CD14-positive monocyte (primary cell): Measurements from ENCODE around the gene POP4. TPM values are rescaled to one million over a fixed set of nuclear protein-coding genes. Genes with fewer than 3 reads are reported as not detected.

ENCODE experiments used
- DNase-seq, 3 donors: peaks; one replicate each; pipeline ENCODE4 v3.0.0-alpha.2; 2011 to 2022
- H2AFZ ChIP-seq: 2 replicates; pipeline ENCODE4 v1.6.0; 2012; ENCODE audit warnings: mild to moderate bottlenecking, low read depth, low read length, inconsistent platforms; ENCODE audit not compliant: insufficient read depth, poor library complexity, severe bottlenecking
- H3K27ac ChIP-seq, 2 donors: 1 replicate in 1 of 2; 2 replicates in 1 of 2; pipeline ENCODE4 v1.5.1; 2012 to 2013; ENCODE audit warnings: low read length in 2 of 2, control low read depth in 1 of 2, inconsistent platforms in 1 of 2, low read depth in 1 of 2, mild to moderate bottlenecking in 1 of 2
- H3K27me3 ChIP-seq, 2 donors: one replicate each; pipeline versions ENCODE4 v1.6.0 to v1.6.1; 2011 to 2013; ENCODE audit warnings: low read length in 2 of 2; ENCODE audit not compliant: control insufficient read depth in 2 of 2, insufficient read depth in 2 of 2
- H3K36me3 ChIP-seq, 2 donors: replicated peaks in 1 of 2; 1 replicate in 1 of 2; 2 replicates in 1 of 2; pipeline versions ENCODE4 v1.5.1 to v1.6.1; 2012 to 2013; ENCODE audit warnings: low read length in 2 of 2, control low read depth in 1 of 2, inconsistent platforms in 1 of 2, mild to moderate bottlenecking in 1 of 2; ENCODE audit not compliant: insufficient read depth in 2 of 2, control insufficient read depth in 1 of 2
- H3K4me1 ChIP-seq, 2 donors: 1 replicate in 1 of 2; 2 replicates in 1 of 2; pipeline versions ENCODE4 v1.5.1 to v1.6.1; 2012 to 2013; ENCODE audit warnings: low read length in 2 of 2, control low read depth in 1 of 2, inconsistent platforms in 1 of 2, mild to moderate bottlenecking in 1 of 2, moderate library complexity in 1 of 2; ENCODE audit not compliant: insufficient read depth in 2 of 2, control insufficient read depth in 1 of 2
- H3K4me2 ChIP-seq: replicated peaks from 2 replicates; pipeline ENCODE3; 2012; ENCODE audit warnings: low read length, moderate library complexity, mild to moderate bottlenecking; ENCODE audit not compliant: poor library complexity, severe bottlenecking; ENCODE audit errors: extremely low read depth
- H3K4me3 ChIP-seq, 3 experiments: fragments of 200-600 bp in 1 of 3; sonication (generic) in 1 of 3; replicated peaks in 1 of 3; 1 replicate in 2 of 3; 2 replicates in 1 of 3; pipeline ENCODE4 v1.5.1; 2011 to 2013; ENCODE audit warnings: low read length in 3 of 3, mild to moderate bottlenecking in 3 of 3, control low read depth in 2 of 3, low read depth in 2 of 3, inconsistent platforms in 1 of 3, moderate library complexity in 1 of 3
- H3K79me2 ChIP-seq: 2 replicates; pipeline ENCODE4 v1.6.0; 2012; ENCODE audit warnings: mild to moderate bottlenecking, control low read depth, inconsistent platforms, low read length, moderate library complexity; ENCODE audit not compliant: insufficient read depth
- H3K9ac ChIP-seq: 2 replicates; pipeline ENCODE4 v1.6.0; 2017; ENCODE audit warnings: low read length, mild to moderate bottlenecking; ENCODE audit not compliant: insufficient read depth, poor library complexity, severe bottlenecking
- H3K9me3 ChIP-seq, 2 donors: replicated peaks in 1 of 2; 1 replicate in 1 of 2; 2 replicates in 1 of 2; pipeline versions ENCODE4 v1.5.1 to v1.6.1; 2012 to 2013; ENCODE audit warnings: low read length in 2 of 2, control low read depth in 1 of 2; ENCODE audit not compliant: control insufficient read depth in 1 of 2, insufficient read depth in 1 of 2
- H4K20me1 ChIP-seq: 2 replicates; pipeline ENCODE4 v1.6.0; 2012; ENCODE audit warnings: mild to moderate bottlenecking, low read length, control low read depth, moderate library complexity; ENCODE audit not compliant: insufficient read depth
- H3K27ac Mint-ChIP-seq, 7 donors: one replicate each; pipeline ENCODE4 v1.8.0; 2020; ENCODE audit warnings: mild to moderate bottlenecking in 7 of 7, mixed read lengths in 7 of 7, moderate library complexity in 6 of 7, inconsistent platforms in 2 of 7
- H3K27me3 Mint-ChIP-seq, 3 donors: one replicate each; pipeline ENCODE4 v1.8.0; 2021 to 2022; ENCODE audit warnings: low read depth in 3 of 3, mild to moderate bottlenecking in 3 of 3, mixed read lengths in 3 of 3, moderate library complexity in 3 of 3, inconsistent platforms in 1 of 3
- H3K36me3 Mint-ChIP-seq, 2 donors: one replicate each; pipeline ENCODE4 v1.8.0; 2020; ENCODE audit warnings: mixed read lengths in 2 of 2, inconsistent platforms in 1 of 2, mild to moderate bottlenecking in 1 of 2
- H3K4me1 Mint-ChIP-seq: one replicate; pipeline ENCODE4 v1.8.0; 2020; ENCODE audit warnings: mild to moderate bottlenecking, mixed read lengths
- H3K4me3 Mint-ChIP-seq, 2 donors: one replicate each; pipeline ENCODE4 v1.8.0; 2020; ENCODE audit warnings: mild to moderate bottlenecking in 2 of 2, mixed read lengths in 2 of 2, moderate library complexity in 1 of 2
- H3K9me3 Mint-ChIP-seq, 7 donors: one replicate each; pipeline ENCODE4 v1.8.0; 2020 to 2022; ENCODE audit warnings: mixed read lengths in 7 of 7, mild to moderate bottlenecking in 6 of 7, moderate library complexity in 6 of 7, inconsistent platforms in 2 of 7
- CTCF ChIP-seq: fragments of 200-600 bp; IDR thresholded peaks from one replicate; pipeline ENCODE4 v1.8.0; 2022; ENCODE audit warnings: antibody characterized with exemption, mild to moderate bottlenecking
- WGBS: methylation state at CpG from one replicate; pipeline ENCODE4 v1.1.5; 2013; ENCODE audit warnings: missing lambda C conversion rate; ENCODE audit not compliant: insufficient coverage; 5-methylcytosine and 5-hydroxymethylcytosine counted together
- intact Hi-C, 2 donors: fragments of 100-400 bp; cut with micrococcal nuclease; formaldehyde crosslinking; loops; one replicate each; pipeline versions ENCODE4 v1.15.0 to v1.15.1; 2023
- polyA plus RNA-seq, 3 donors: library from polyadenylated mRNA; depleted of rRNA in 1 of 3; unstranded in 2 of 3; stranded (reverse) in 1 of 3; fragments of 300-500 nt in 2 of 3; fragments of >200 nt in 1 of 3; fragmentation: Illumina TruSeq in 2 of 3; gene quantifications; 1 replicate in 2 of 3; 2 replicates in 1 of 3; pipeline ENCODE4 v1.2.3, GENCODE V29; 2012 to 2021

POP4 gene
- polyA plus RNA-seq, 3 donors = 49.9 to 162 (median 161) TPM

- H3K27me3 Mint-ChIP-seq = peaks cover 6 to 16% (median 7%) of the 10 kb centered on the region in 3 donors
These were observed 36.8 kb upstream of the POP4 start for GRCh38 chr19:29569038-29569911.

GRCh38 chr19:29571181-29571580 lies 34.9 kb upstream of the POP4 start:
- no peak for DNase-seq
- Histone ChIP-seq H3K9ac (no peak overlapping the region), H3K36me3 (no peaks in the 10 kb centered on the region), H3K27me3 (no peaks in the 10 kb centered on the region), H4K20me1 (no peaks in the 10 kb centered on the region), H3K79me2 (no peaks in the 10 kb centered on the region), H2AFZ (no peak overlapping the region), H3K4me1 (no peaks in the 10 kb centered on the region), H3K9me3 (no peaks in the 10 kb centered on the region), H3K27ac (no peak overlapping the region), H3K4me3 (no peak overlapping the region), H3K4me2 (no peak overlapping the region)
- no peak for TF ChIP-seq CTCF
- no CpG with 5 or more reads among the region's 6 CpGs for WGBS
- Mint-ChIP-seq H3K4me3 (no peak overlapping the region), H3K27ac (no peak overlapping the region), H3K36me3 (no peaks in the 10 kb centered on the region), H3K27me3 (peaks cover 11 to 18% (median 13%) of the 10 kb centered on the region in 3 donors), H3K9me3 (no peaks in the 10 kb centered on the region), H3K4me1 (no peaks in the 10 kb centered on the region)
- intact Hi-C loops = no loop called here

More at GRCh38 chr19:29569038-29569911, 36.8 kb upstream of the POP4 start:
- Histone ChIP-seq H3K4me2 (no peak overlapping the region), H3K9ac (no peak overlapping the region), H3K9me3 (no peaks in the 10 kb centered on the region), H3K79me2 (no peaks in the 10 kb centered on the region), H3K27ac (no peak overlapping the region), H3K4me3 (no peak overlapping the region), H3K27me3 (no peaks in the 10 kb centered on the region), H4K20me1 (no peaks in the 10 kb centered on the region), H2AFZ (no peak overlapping the region), H3K4me1 (no peaks in the 10 kb centered on the region), H3K36me3 (no peaks in the 10 kb centered on the region)
- no peak for DNase-seq
- intact Hi-C loops = no loop called here
- Mint-ChIP-seq H3K36me3 (no peaks in the 10 kb centered on the region), H3K27ac (peak overlapping the region in 1 of 7 donors; percentile 25), H3K4me1 (no peaks in the 10 kb centered on the region), H3K9me3 (no peaks in the 10 kb centered on the region), H3K4me3 (no peak overlapping the region)
- WGBS = 80% methylated on average over 7 of the region's 9 CpGs
- TF ChIP-seq CTCF = no peak
